ENCODE data around the gene WDFY4.

WDFY4 gene

GRCh38 chr10:49001402-49001801 lies 316.7 kb downstream of the WDFY4 start:
- H3K14ac ChIP-seq (ENCODE audit: low read length in 2 of 2), result no peak overlapping the region
- no peak overlapping the region for H2AK5ac ChIP-seq (ENCODE audit: low read length, severe bottlenecking)
- no peaks in the 10 kb centered on the region for H3K9me3 ChIP-seq (ENCODE audit: control insufficient read depth, low read length)
- H2BK15ac ChIP-seq (ENCODE audit: low read depth, poor library complexity, severe bottlenecking), result no peak overlapping the region
- DNase-seq, result no peak
- no peak overlapping the region for H3K9ac ChIP-seq (ENCODE audit: low read length)
- H3K27me3 ChIP-seq (ENCODE audit: control insufficient read depth in 1 of 2, insufficient read depth in 1 of 2, low read length in 2 of 2), result peaks cover 8 to 12% of the 10 kb centered on the region in 2 experiments
- no peak overlapping the region for H3K27ac ChIP-seq (ENCODE audit: low read length, poor library complexity, severe bottlenecking)
- WGBS, result 54% methylated on average over 9 of the region's 9 CpGs
- no peak overlapping the region for H3K23ac ChIP-seq (ENCODE audit: low read length in 2 of 2)
- H2BK5ac ChIP-seq (ENCODE audit: low read depth, low read length, poor library complexity, severe bottlenecking), result no peak overlapping the region
- H2AFZ ChIP-seq (ENCODE audit: low read depth, low read length), result no peak overlapping the region
- H3K4ac ChIP-seq (ENCODE audit: low read depth in 1 of 2, low read length in 2 of 2), result no peak overlapping the region
- H2BK12ac ChIP-seq (ENCODE audit: low read length in 2 of 2), result no peak overlapping the region
- H4K8ac ChIP-seq (ENCODE audit: low read length), result no peak overlapping the region
- no peaks in the 10 kb centered on the region for H3K79me1 ChIP-seq (replicated peaks; ENCODE audit: low read length, poor library complexity, severe bottlenecking)
- peaks cover 4% of the 10 kb centered on the region for H3K4me1 ChIP-seq (ENCODE audit: control insufficient read depth, insufficient read depth, low read depth, low read length)
- H4K91ac ChIP-seq (ENCODE audit: low read length), result no peak overlapping the region
- no peak overlapping the region for H3K18ac ChIP-seq (ENCODE audit: low read depth in 1 of 2, low read length in 2 of 2)
- no peak overlapping the region for H3K4me3 ChIP-seq (ENCODE audit: insufficient read depth in 1 of 2, low read depth in 1 of 2, low read length in 2 of 2)
- no peak overlapping the region for H3K4me2 ChIP-seq (ENCODE audit: low read length, poor library complexity, severe bottlenecking)
- H3K36me3 ChIP-seq (ENCODE audit: control insufficient read depth in 1 of 2, insufficient read depth in 2 of 2, low read depth in 1 of 2, low read length in 2 of 2), result no peaks in the 10 kb centered on the region
- no peak overlapping the region for H2BK120ac ChIP-seq (ENCODE audit: low read depth, low read length)

GRCh38 chr10:49001870-49002672 lies 317.4 kb downstream of the WDFY4 start:
- no peak overlapping the region for H3K9ac ChIP-seq (ENCODE audit: low read length)
- no peak for DNase-seq
- H3K79me1 ChIP-seq (replicated peaks; ENCODE audit: low read length, poor library complexity, severe bottlenecking), result no peaks in the 10 kb centered on the region
- H3K27me3 ChIP-seq (ENCODE audit: control insufficient read depth in 1 of 2, insufficient read depth in 1 of 2, low read length in 2 of 2), result peaks cover 8 to 12% of the 10 kb centered on the region in 2 experiments
- no peak overlapping the region for H4K8ac ChIP-seq (ENCODE audit: low read length)
- H2BK15ac ChIP-seq (ENCODE audit: low read depth, poor library complexity, severe bottlenecking), result no peak overlapping the region
- H2AFZ ChIP-seq (ENCODE audit: low read depth, low read length), result no peak overlapping the region
- no peak overlapping the region for H2AK5ac ChIP-seq (ENCODE audit: low read length, severe bottlenecking)
- H4K91ac ChIP-seq (ENCODE audit: low read length), result no peak overlapping the region
- no peak overlapping the region for H2BK120ac ChIP-seq (ENCODE audit: low read depth, low read length)
- H3K4me2 ChIP-seq (ENCODE audit: low read length, poor library complexity, severe bottlenecking), result no peak overlapping the region
- no peak overlapping the region for H3K14ac ChIP-seq (ENCODE audit: low read length in 2 of 2)
- WGBS, result 56% methylated on average over 17 of the region's 17 CpGs
- H3K36me3 ChIP-seq (ENCODE audit: control insufficient read depth in 1 of 2, insufficient read depth in 2 of 2, low read depth in 1 of 2, low read length in 2 of 2), result no peaks in the 10 kb centered on the region
- peaks cover 4% of the 10 kb centered on the region for H3K4me1 ChIP-seq (ENCODE audit: control insufficient read depth, insufficient read depth, low read depth, low read length)
- no peaks in the 10 kb centered on the region for H3K9me3 ChIP-seq (ENCODE audit: control insufficient read depth, low read length)
- no peak overlapping the region for H3K27ac ChIP-seq (ENCODE audit: low read length, poor library complexity, severe bottlenecking)
- no peak overlapping the region for H2BK12ac ChIP-seq (ENCODE audit: low read length in 2 of 2)
- no peak overlapping the region for H3K18ac ChIP-seq (ENCODE audit: low read depth in 1 of 2, low read length in 2 of 2)
- no peak overlapping the region for H3K23ac ChIP-seq (ENCODE audit: low read length in 2 of 2)
- no peak overlapping the region for H3K4me3 ChIP-seq (ENCODE audit: insufficient read depth in 1 of 2, low read depth in 1 of 2, low read length in 2 of 2)
- H3K4ac ChIP-seq (ENCODE audit: low read depth in 1 of 2, low read length in 2 of 2), result no peak overlapping the region
- H2BK5ac ChIP-seq (ENCODE audit: low read depth, low read length, poor library complexity, severe bottlenecking), result no peak overlapping the region

- Histone ChIP-seq H2BK15ac (ENCODE audit: low read depth, poor library complexity, severe bottlenecking) (no peak overlapping the region), H2AFZ (ENCODE audit: low read depth, low read length) (no peak overlapping the region), H2BK120ac (ENCODE audit: low read depth, low read length) (no peak overlapping the region), H3K27ac (ENCODE audit: low read length, poor library complexity, severe bottlenecking) (no peak overlapping the region), H3K18ac (ENCODE audit: low read depth in 1 of 2, low read length in 2 of 2) (no peak overlapping the region), H3K4me2 (ENCODE audit: low read length, poor library complexity, severe bottlenecking) (no peak overlapping the region), H3K4ac (ENCODE audit: low read depth in 1 of 2, low read length in 2 of 2) (no peak overlapping the region), H3K4me1 (ENCODE audit: control insufficient read depth, insufficient read depth, low read depth, low read length) (peaks cover 4% of the 10 kb centered on the region), H2BK12ac (ENCODE audit: low read length in 2 of 2) (no peak overlapping the region), H3K4me3 (ENCODE audit: insufficient read depth in 1 of 2, low read depth in 1 of 2, low read length in 2 of 2) (no peak overlapping the region), H3K79me1 (replicated peaks; ENCODE audit: low read length, poor library complexity, severe bottlenecking) (no peaks in the 10 kb centered on the region), H4K91ac (ENCODE audit: low read length) (no peak overlapping the region), H3K9me3 (ENCODE audit: control insufficient read depth, low read length) (no peaks in the 10 kb centered on the region), H3K23ac (ENCODE audit: low read length in 2 of 2) (no peak overlapping the region), H3K9ac (ENCODE audit: low read length) (no peak overlapping the region), H4K8ac (ENCODE audit: low read length) (no peak overlapping the region), H2BK5ac (ENCODE audit: low read depth, low read length, poor library complexity, severe bottlenecking) (no peak overlapping the region), H3K14ac (ENCODE audit: low read length in 2 of 2) (no peak overlapping the region), H3K36me3 (ENCODE audit: control insufficient read depth in 1 of 2, insufficient read depth in 2 of 2, low read depth in 1 of 2, low read length in 2 of 2) (no peaks in the 10 kb centered on the region), H3K27me3 (ENCODE audit: control insufficient read depth in 1 of 2, insufficient read depth in 1 of 2, low read length in 2 of 2) (peaks cover 5 to 17% of the 10 kb centered on the region in 2 experiments), H2AK5ac (ENCODE audit: low read length, severe bottlenecking) (no peak overlapping the region)
- 80% methylated on average over 5 of the region's 5 CpGs for WGBS
- DNase-seq, result no peak
Observed at GRCh38 chr10:49005270-49005669, 320.6 kb downstream of the WDFY4 start.

- Histone ChIP-seq H3K4ac (ENCODE audit: low read depth in 1 of 2, low read length in 2 of 2) (no peak overlapping the region), H3K23ac (ENCODE audit: low read length in 2 of 2) (no peak overlapping the region), H3K4me3 (ENCODE audit: insufficient read depth in 1 of 2, low read depth in 1 of 2, low read length in 2 of 2) (no peak overlapping the region), H3K27me3 (ENCODE audit: control insufficient read depth in 1 of 2, insufficient read depth in 1 of 2, low read length in 2 of 2) (peaks cover 4 to 20% of the 10 kb centered on the region in 2 experiments), H2BK120ac (ENCODE audit: low read depth, low read length) (no peak overlapping the region), H2BK5ac (ENCODE audit: low read depth, low read length, poor library complexity, severe bottlenecking) (no peak overlapping the region), H3K79me1 (replicated peaks; ENCODE audit: low read length, poor library complexity, severe bottlenecking) (no peaks in the 10 kb centered on the region), H3K9ac (ENCODE audit: low read length) (no peak overlapping the region), H3K4me2 (ENCODE audit: low read length, poor library complexity, severe bottlenecking) (no peak overlapping the region), H3K14ac (ENCODE audit: low read length in 2 of 2) (no peak overlapping the region), H3K36me3 (ENCODE audit: control insufficient read depth in 1 of 2, insufficient read depth in 2 of 2, low read depth in 1 of 2, low read length in 2 of 2) (no peaks in the 10 kb centered on the region), H3K27ac (ENCODE audit: low read length, poor library complexity, severe bottlenecking) (no peak overlapping the region), H3K9me3 (ENCODE audit: control insufficient read depth, low read length) (no peaks in the 10 kb centered on the region), H4K8ac (ENCODE audit: low read length) (no peak overlapping the region), H3K18ac (ENCODE audit: low read depth in 1 of 2, low read length in 2 of 2) (no peak overlapping the region), H2BK12ac (ENCODE audit: low read length in 2 of 2) (no peak overlapping the region), H2AFZ (ENCODE audit: low read depth, low read length) (no peak overlapping the region), H2BK15ac (ENCODE audit: low read depth, poor library complexity, severe bottlenecking) (no peak overlapping the region), H3K4me1 (ENCODE audit: control insufficient read depth, insufficient read depth, low read depth, low read length) (no peaks in the 10 kb centered on the region), H2AK5ac (ENCODE audit: low read length, severe bottlenecking) (no peak overlapping the region), H4K91ac (ENCODE audit: low read length) (no peak overlapping the region)
- 51% methylated on average over 3 of the region's 5 CpGs for WGBS
- no peak for DNase-seq
Observed at GRCh38 chr10:49007129-49007528, 322.5 kb downstream of the WDFY4 start.
